Measurements from ENCODE around the gene SUPT7L. TPM values are rescaled to one million over a fixed set of nuclear protein-coding genes. Genes with fewer than 3 reads are reported as not detected.

Gene SUPT7L, protein sequence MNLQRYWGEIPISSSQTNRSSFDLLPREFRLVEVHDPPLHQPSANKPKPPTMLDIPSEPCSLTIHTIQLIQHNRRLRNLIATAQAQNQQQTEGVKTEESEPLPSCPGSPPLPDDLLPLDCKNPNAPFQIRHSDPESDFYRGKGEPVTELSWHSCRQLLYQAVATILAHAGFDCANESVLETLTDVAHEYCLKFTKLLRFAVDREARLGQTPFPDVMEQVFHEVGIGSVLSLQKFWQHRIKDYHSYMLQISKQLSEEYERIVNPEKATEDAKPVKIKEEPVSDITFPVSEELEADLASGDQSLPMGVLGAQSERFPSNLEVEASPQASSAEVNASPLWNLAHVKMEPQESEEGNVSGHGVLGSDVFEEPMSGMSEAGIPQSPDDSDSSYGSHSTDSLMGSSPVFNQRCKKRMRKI
- total RNA-seq, result 18.2 and 18.7 TPM in 2 replicates

DNA sequence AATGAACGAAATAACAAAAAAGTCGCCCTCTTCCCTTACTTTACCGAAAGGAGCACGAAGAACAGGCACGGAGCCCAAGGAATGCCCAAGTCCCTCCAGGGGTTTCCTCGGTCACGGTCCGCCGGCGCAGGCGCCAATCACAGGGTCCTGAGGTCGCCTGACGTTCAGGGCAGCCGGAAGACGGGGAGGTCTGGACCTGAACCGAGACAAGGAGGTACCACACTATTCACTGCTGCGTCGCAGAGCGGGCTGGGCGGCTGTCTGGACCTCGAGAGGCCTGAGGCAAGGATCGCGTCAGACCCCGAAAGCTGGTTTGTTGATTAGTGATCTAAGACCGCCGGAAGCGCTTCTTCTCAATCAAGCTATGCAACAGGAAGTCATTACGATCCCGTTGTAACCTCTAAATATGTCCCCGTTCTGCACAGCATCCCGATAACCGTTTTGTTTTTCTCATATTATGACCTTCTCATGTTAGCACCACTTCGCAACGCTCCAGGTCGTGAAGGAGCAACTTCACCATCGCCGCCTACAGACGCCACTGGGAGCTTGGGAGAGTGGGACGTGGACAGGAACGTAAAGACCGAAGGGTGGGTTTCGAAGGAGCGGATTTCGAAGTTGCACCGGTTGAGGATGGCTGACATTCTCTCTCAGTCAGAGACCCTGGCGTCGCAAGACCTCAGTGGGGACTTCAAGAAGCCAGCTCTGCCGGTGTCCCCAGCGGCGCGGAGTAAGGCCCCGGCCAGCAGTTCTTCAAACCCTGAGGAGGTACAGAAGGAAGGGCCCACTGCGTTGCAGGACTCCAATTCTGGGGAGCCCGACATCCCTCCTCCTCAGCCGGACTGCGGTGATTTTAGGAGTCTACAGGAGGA is at the start of gene SUPT7L, which contains the start of gene SLC4A1AP:
Gene SUPT7L, minus strand, starts transcription at position 330 of the 869 bp plus-strand sequence. CDS start 1,422 bp downstream, outside the sequence.
Gene SLC4A1AP, plus strand, starts transcription at position 605 of the 869 bp plus-strand sequence. Its CDS starts 26 bp downstream, at position 631.

GRCh38 chr2:27628767-27629709 is 34.4 kb downstream of the SUPT7L start, which contains the start of the genes CCDC121 and GPN1:
TSS of gene CCDC121 (minus strand) at chr2:27629012. CDS start at chr2:27627799, 1,213 bp downstream.
TSS of gene GPN1 (plus strand) at chr2:27629050. CDS start at chr2:27629059, 9 bp downstream.

Other genes starting within 250 kb of the SUPT7L start
- gene NRBP1, start 235.0 kb downstream of the SUPT7L start, total RNA-seq, result 63.0 and 80.8 TPM in 2 replicates
- gene KRTCAP3, start 221.2 kb downstream of the SUPT7L start, total RNA-seq, result 29.4 and 52.9 TPM in 2 replicates
- gene IFT172, start 173.9 kb downstream of the SUPT7L start, total RNA-seq, result 6.1 and 6.4 TPM in 2 replicates
- 11.5 and 20.4 TPM in 2 replicates for gene FNDC4, start 168.4 kb downstream of the SUPT7L start, total RNA-seq
- not detected in 2 replicates for gene GCKR, start 166.8 kb downstream of the SUPT7L start, total RNA-seq
- 11.6 and 30.7 TPM in 2 replicates for gene ZNF512, start 80.6 kb downstream of the SUPT7L start, total RNA-seq
- 0.84 and 1.0 TPM in 2 replicates for gene CCDC121, start 34.6 kb downstream of the SUPT7L start, total RNA-seq
- 56.7 and 56.8 TPM in 2 replicates for gene GPN1, start 34.6 kb downstream of the SUPT7L start, total RNA-seq
- 15.6 and 25.1 TPM in 2 replicates for gene SLC4A1AP, start 275 bp upstream of the SUPT7L start, total RNA-seq
- 99.6 and 108 TPM in 2 replicates for gene MRPL33, start 108.1 kb upstream of the SUPT7L start, total RNA-seq
- 0.80 and 3.1 TPM in 2 replicates for gene RBKS, start 226.8 kb upstream of the SUPT7L start, total RNA-seq
- 21.6 and 21.8 TPM in 2 replicates for gene BABAM2, start 227.1 kb upstream of the SUPT7L start, total RNA-seq